Colonic mucosa (tissue), 4 donors: ENCODE results near the gene PAK3. TPM values are rescaled to one million over a fixed set of nuclear protein-coding genes. Genes with fewer than 3 reads are reported as not detected.

Source experiments
- DNase-seq: peaks from one replicate; pipeline ENCODE4 v3.0.0-alpha.2; 2020
- H3K27ac ChIP-seq: fragments of 200-600 bp; one replicate; pipeline ENCODE4 v1.8.0; 2021
- H3K27me3 ChIP-seq: fragments of 200-600 bp; one replicate; pipeline ENCODE4 v1.8.0; 2021
- H3K36me3 ChIP-seq: fragments of 200-600 bp; one replicate; pipeline ENCODE4 v1.8.0; 2021
- H3K4me1 ChIP-seq: fragments of 200-600 bp; one replicate; pipeline ENCODE4 v1.8.0; 2021; ENCODE audit warnings: mild to moderate bottlenecking
- H3K4me3 ChIP-seq: fragments of 200-600 bp; one replicate; pipeline ENCODE4 v1.8.0; 2021
- H3K9ac ChIP-seq, 2 donors: one replicate each; pipeline ENCODE4 v1.7.0; 2013; ENCODE audit warnings: control low read depth in 2 of 2, low read depth in 2 of 2, low read length in 2 of 2
- H3K9me3 ChIP-seq: fragments of 200-600 bp; one replicate; pipeline ENCODE4 v1.8.0; 2021
- CTCF ChIP-seq: fragments of 200-600 bp; IDR thresholded peaks from one replicate; pipeline ENCODE4 v1.8.0; 2022; ENCODE audit warnings: antibody characterized with exemption, mild to moderate bottlenecking
- intact Hi-C: fragments of 100-400 bp; cut with DNase I; formaldehyde crosslinking; loops from one replicate; pipeline ENCODE4 v1.14.1; 2022
- total RNA-seq, 2 donors: library from RNA; stranded (reverse); fragmentation: NEBNext Ultra II Directional in 1 of 2; extraction: Animal tissue kit (Norgen Biotek cat#: 25700) in 1 of 2; gene quantifications; one replicate each; pipeline ENCODE4 v1.2.1, GENCODE V29; 2021
- donor health status: healthy.
- donor health status: DM: no; HTN: no; CAD: no.
- donor health status: DM: no; HTN: no; CAD: no.

Gene PAK3
- total RNA-seq, 2 donors from 2014 or later, result 0.25 to 0.66 TPM

- no peak overlapping the region for H3K9ac ChIP-seq
- TF ChIP-seq CTCF, result no peak
- no peaks in the 10 kb centered on the region for H3K4me1 ChIP-seq
- H3K27ac ChIP-seq, result no peak overlapping the region
- no peaks in the 10 kb centered on the region for H3K9me3 ChIP-seq
- no peak overlapping the region for H3K4me3 ChIP-seq
- H3K36me3 ChIP-seq, result no peaks in the 10 kb centered on the region
- intact Hi-C loops, result no loop called here
- DNase-seq, result no peak
- H3K27me3 ChIP-seq, result no peaks in the 10 kb centered on the region
Observed at GRCh38 chrX:111180750-111181240, 84.8 kb downstream of the PAK3 start.

DNA sequence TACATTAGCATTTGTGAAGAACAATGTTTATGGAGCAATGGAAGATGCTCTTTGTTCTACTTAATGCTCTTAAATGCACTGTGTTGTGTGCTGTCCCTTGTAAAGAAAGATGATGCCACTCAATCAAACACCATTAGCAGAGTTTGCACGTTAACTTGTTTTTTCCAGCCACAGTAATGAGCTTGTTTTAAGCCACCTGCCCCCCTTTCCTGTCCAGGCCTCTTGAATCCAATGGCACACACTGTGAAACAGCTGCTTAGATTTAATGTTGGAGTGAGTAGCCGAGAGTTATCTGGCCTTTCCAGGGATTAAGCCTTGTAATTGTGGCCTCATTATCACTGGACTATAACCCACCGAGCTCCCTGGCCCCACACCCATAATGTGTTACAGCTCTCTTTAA is 86.0 kb downstream of the PAK3 start:
- Histone ChIP-seq H3K27me3 (no peaks in the 10 kb centered on the region), H3K27ac (no peak overlapping the region), H3K4me3 (no peak overlapping the region), H3K9me3 (no peaks in the 10 kb centered on the region), H3K4me1 (no peaks in the 10 kb centered on the region), H3K36me3 (no peaks in the 10 kb centered on the region), H3K9ac (no peak overlapping the region)
- intact Hi-C loops, result no loop called here
- TF ChIP-seq CTCF, result no peak
- no peak for DNase-seq

DNA sequence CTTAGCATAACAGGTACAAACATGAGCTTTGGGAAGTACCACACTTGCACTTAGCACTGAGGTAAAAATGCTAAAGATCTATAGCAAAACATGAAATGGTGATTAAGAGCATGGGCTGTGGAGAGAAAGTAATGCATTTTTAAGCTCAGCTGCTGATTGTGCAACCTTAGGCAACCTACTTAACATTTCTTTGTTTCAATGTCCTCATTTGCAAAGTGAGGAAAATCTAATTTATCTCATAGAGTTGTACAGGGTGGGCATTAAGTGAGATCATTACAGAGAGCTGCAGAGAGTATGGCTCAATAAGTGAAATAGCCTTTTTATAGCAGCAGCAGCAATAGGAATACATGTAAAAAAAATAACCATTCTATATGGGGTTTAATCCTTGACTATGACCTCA is 87.0 kb downstream of the PAK3 start:
- Histone ChIP-seq H3K4me1 (no peaks in the 10 kb centered on the region), H3K27ac (no peak overlapping the region), H3K36me3 (no peaks in the 10 kb centered on the region)

GRCh38 chrX:111191598-111191997 is 95.6 kb downstream of the PAK3 start:
- no peak for TF ChIP-seq CTCF
- no peaks in the 10 kb centered on the region for H3K36me3 ChIP-seq
- intact Hi-C loops, result no loop called here
- H3K4me1 ChIP-seq, result no peaks in the 10 kb centered on the region
- no peak overlapping the region for H3K27ac ChIP-seq
- no peaks in the 10 kb centered on the region for H3K27me3 ChIP-seq
- no peak for DNase-seq
- H3K4me3 ChIP-seq, result no peak overlapping the region
- no peak overlapping the region for H3K9ac ChIP-seq
- H3K9me3 ChIP-seq, result no peaks in the 10 kb centered on the region

More for the DNA sequence above, 87.0 kb downstream of the PAK3 start:
- no peak overlapping the region for H3K9ac ChIP-seq
- H3K4me3 ChIP-seq, result no peak overlapping the region
- H3K9me3 ChIP-seq, result no peaks in the 10 kb centered on the region
- no peak for TF ChIP-seq CTCF
- DNase-seq, result no peak
- intact Hi-C loops, result no loop called here
- H3K27me3 ChIP-seq, result no peaks in the 10 kb centered on the region

- no peak for DNase-seq
- no peak for TF ChIP-seq CTCF
- intact Hi-C loops, result no loop called here
- no peak overlapping the region for H3K9ac ChIP-seq
- no peak overlapping the region for H3K4me3 ChIP-seq
- H3K27ac ChIP-seq, result no peak overlapping the region
- H3K36me3 ChIP-seq, result no peaks in the 10 kb centered on the region
- peaks cover 8% of the 10 kb centered on the region for H3K27me3 ChIP-seq
- H3K9me3 ChIP-seq, result no peaks in the 10 kb centered on the region
- no peaks in the 10 kb centered on the region for H3K4me1 ChIP-seq
Observed at GRCh38 chrX:111199505-111199904, 103.5 kb downstream of the PAK3 start.
